Endothelial cell of umbilical vein (primary cell): Measurements from ENCODE around the gene HOXC9. TPM values are rescaled to one million over a fixed set of nuclear protein-coding genes. Genes with fewer than 3 reads are reported as not detected.

ENCODE experiments used
- BruUV-seq: library from RNA; stranded (reverse); fragments of 400-500 nt; replicated peaks from 2 replicates; lab custom pipeline; 2021; lab: Mats Ljungman, UMichigan
- CTCF ChIA-PET: fragments of 300-600, 350-600 bp; sonication (Branson Sonifier 250); formaldehyde crosslinking; loops from one replicate; lab custom pipeline; 2021; ENCODE audit warnings: antibody characterized with exemption, inconsistent platforms; lab: Charles Lee
- POLR2A ChIA-PET: fragments of 300-600, 350-600 bp; sonication (Branson Sonifier 250); formaldehyde crosslinking; loops from one replicate; lab custom pipeline; 2021; ENCODE audit warnings: antibody characterized with exemption, inconsistent platforms; lab: Charles Lee
- DNase-seq: peaks from one replicate; pipeline ENCODE4 v3.0.0-alpha.2; 2011; ENCODE audit warnings: low read depth, low spot score
- FAIRE-seq: peaks from 2 replicates; lab custom pipeline; 2011; peaks lifted over from hg19 to GRCh38; lab: Jason Lieb, UNC
- H2AFZ ChIP-seq: 2 replicates; pipeline ENCODE4 v1.6.0; 2012; ENCODE audit warnings: low read depth, low read length, control low read depth, inconsistent platforms
- H3K27ac ChIP-seq: 2 replicates; pipeline ENCODE4 v1.5.1; 2011; ENCODE audit warnings: low read depth, mild to moderate bottlenecking, control low read depth, low read length, moderate library complexity; ENCODE audit not compliant: insufficient read depth
- H3K27me3 ChIP-seq, 2 experiments: 2 replicates each; pipeline versions ENCODE4 v1.6.0 to v1.6.1; 2011; ENCODE audit warnings: low read length in 2 of 2, mixed read lengths in 1 of 2; ENCODE audit not compliant: control insufficient read depth in 2 of 2, insufficient read depth in 2 of 2
- H3K36me3 ChIP-seq, 2 experiments: 2 replicates in 1 of 2; 3 replicates in 1 of 2; pipeline ENCODE4 v1.5.1; 2011; ENCODE audit warnings: low read length in 2 of 2, mild to moderate bottlenecking in 1 of 2, moderate library complexity in 1 of 2; ENCODE audit not compliant: control insufficient read depth in 2 of 2, insufficient read depth in 2 of 2; ENCODE audit errors: extremely low read depth in 1 of 2
- H3K4me1 ChIP-seq: 3 replicates; pipeline ENCODE4 v1.5.1; 2011; ENCODE audit warnings: mild to moderate bottlenecking, low read length; ENCODE audit not compliant: control insufficient read depth, insufficient read depth; ENCODE audit errors: extremely low read depth
- H3K4me2 ChIP-seq: 2 replicates; pipeline ENCODE4 v1.6.1; 2011; ENCODE audit warnings: low read length, control low read depth, mixed read lengths; ENCODE audit not compliant: insufficient read depth
- H3K4me3 ChIP-seq, 3 experiments: fragments of 200-600 bp in 1 of 3; sonication (generic), shearing (Covaris generic) in 1 of 3; replicated peaks in 1 of 3; 2 replicates each; pipeline ENCODE4 v1.5.1; 2011 to 2016; ENCODE audit warnings: control low read depth in 3 of 3, low read length in 3 of 3, mild to moderate bottlenecking in 2 of 3, inconsistent platforms in 1 of 3, low read depth in 1 of 3, moderate library complexity in 1 of 3; ENCODE audit not compliant: insufficient read depth in 1 of 3
- H3K79me2 ChIP-seq: 2 replicates; pipeline ENCODE4 v1.6.0; 2012; ENCODE audit warnings: low read length, inconsistent platforms; ENCODE audit not compliant: control insufficient read depth, insufficient read depth
- H3K9ac ChIP-seq: replicated peaks from 2 replicates; pipeline ENCODE3; 2011; ENCODE audit warnings: low read length, control low read depth; ENCODE audit not compliant: insufficient read depth; ENCODE audit errors: extremely low read depth
- H3K9me1 ChIP-seq: replicated peaks from 3 replicates; pipeline ENCODE4 v1.6.0; 2011; ENCODE audit warnings: mild to moderate bottlenecking, low read length; ENCODE audit not compliant: control insufficient read depth, insufficient read depth; ENCODE audit errors: extremely low read depth
- H3K9me3 ChIP-seq: replicated peaks from 2 replicates; pipeline ENCODE4 v1.5.1; 2012; ENCODE audit warnings: low read length, inconsistent platforms; ENCODE audit not compliant: control insufficient read depth, insufficient read depth
- H4K20me1 ChIP-seq: replicated peaks from 2 replicates; pipeline ENCODE3; 2011; ENCODE audit warnings: mild to moderate bottlenecking, low read length; ENCODE audit not compliant: control insufficient read depth, insufficient read depth; ENCODE audit errors: extremely low read depth
- EZH2 ChIP-seq: IDR thresholded peaks from 2 replicates; pipeline ENCODE4 v1.6.1; 2012; ENCODE audit warnings: borderline replicate concordance, low read depth, mild to moderate bottlenecking, moderate library complexity, low read length, inconsistent platforms; ENCODE audit not compliant: severe bottlenecking
- FOS ChIP-seq: IDR thresholded peaks from 2 replicates; pipeline ENCODE4 v1.6.1; 2011; ENCODE audit warnings: mild to moderate bottlenecking, low read length, moderate library complexity, borderline replicate concordance; ENCODE audit not compliant: insufficient read depth
- GATA2 ChIP-seq: IDR thresholded peaks from 2 replicates; pipeline ENCODE4 v1.7.0; 2011; ENCODE audit warnings: low read depth, mild to moderate bottlenecking, moderate library complexity, mixed read lengths, low read length; ENCODE audit not compliant: insufficient read length, insufficient read depth
- MYC ChIP-seq: IDR thresholded peaks from one replicate; pipeline ENCODE4 v1.6.1; 2011; ENCODE audit warnings: mild to moderate bottlenecking, low read depth, low read length
- dilution Hi-C: fragments of 300-500 bp; cut with MboI; formaldehyde crosslinking; loops from one replicate; pipeline ENCODE4 v1.15.0; 2019; ENCODE audit warnings: low sequenced_read_pairs; ENCODE audit not compliant: extremely low pct_ligation_motif_present
- intact Hi-C: fragments of 100-400 bp; cut with micrococcal nuclease; formaldehyde crosslinking; loops from one replicate; pipeline ENCODE4 v1.10.0; 2022
- polyA plus RNA-seq, 4 experiments: library from polyadenylated mRNA; depleted of rRNA in 3 of 4; stranded (reverse) in 3 of 4; unstranded in 1 of 4; fragments of >200 nt; gene quantifications; 2 replicates each; pipeline versions ENCODE4 v1.2.1 to v1.2.3, GENCODE V29; 2011 to 2012; ENCODE audit warnings: missing spikeins in 1 of 4
- total RNA-seq: library from RNA; stranded (reverse); gene quantifications from 2 replicates; pipeline ENCODE4 v1.2.3, GENCODE V29; 2021
- TF ChIP-seq, protein P1 (sequence below): IDR thresholded peaks from 2 replicates; pipeline ENCODE4 v1.6.1; 2011; ENCODE audit not compliant: insufficient read depth, insufficient read length
- TF ChIP-seq, protein P2 (sequence below), 2 donors: IDR thresholded peaks; 1 replicate in 1 of 2; 2 replicates in 1 of 2; pipeline ENCODE4 v1.5.1; 2011; ENCODE audit warnings: low read length in 2 of 2, mild to moderate bottlenecking in 2 of 2, moderate library complexity in 2 of 2, control low read depth in 1 of 2, inconsistent platforms in 1 of 2, low read depth in 1 of 2; ENCODE audit not compliant: insufficient read depth in 1 of 2; ENCODE audit errors: extremely low read depth in 1 of 2

Gene HOXC9
- total and polyA plus RNA-seq, 2 donors (not counting 3 experiments of a cell fraction or from before 2014, with no cell fraction given) = 0.40 to 0.58 TPM

DNA sequence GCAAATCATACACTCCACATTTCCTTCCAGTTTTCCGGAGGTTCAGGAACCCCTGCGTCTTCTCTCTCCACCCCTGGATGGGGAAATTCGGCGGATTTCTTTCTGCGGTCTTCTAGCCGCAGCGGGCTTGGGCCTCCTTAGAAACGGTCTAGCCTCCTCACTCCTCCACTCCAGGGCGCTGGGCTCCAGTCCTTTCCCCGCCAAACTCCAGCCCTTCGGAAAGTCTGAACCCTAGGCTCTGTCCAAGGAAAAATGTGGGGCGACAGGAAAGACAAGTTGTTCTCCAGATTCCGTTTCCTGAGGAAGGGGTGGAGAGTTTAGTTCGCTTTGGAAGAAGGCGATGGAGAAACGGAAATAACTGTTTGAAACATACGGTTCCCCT lies 16.4 kb upstream of the HOXC9 start:
- no peak overlapping the region for H3K9ac ChIP-seq
- peak; percentile 78 for TF ChIP-seq EZH2
- no peak for TF ChIP-seq FOS
- no peak for TF ChIP-seq GATA2
- TF ChIP-seq MYC = no peak
- TF ChIP-seq, protein P1, sequence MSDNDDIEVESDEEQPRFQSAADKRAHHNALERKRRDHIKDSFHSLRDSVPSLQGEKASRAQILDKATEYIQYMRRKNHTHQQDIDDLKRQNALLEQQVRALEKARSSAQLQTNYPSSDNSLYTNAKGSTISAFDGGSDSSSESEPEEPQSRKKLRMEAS = no peak
- TF ChIP-seq, protein P2, sequence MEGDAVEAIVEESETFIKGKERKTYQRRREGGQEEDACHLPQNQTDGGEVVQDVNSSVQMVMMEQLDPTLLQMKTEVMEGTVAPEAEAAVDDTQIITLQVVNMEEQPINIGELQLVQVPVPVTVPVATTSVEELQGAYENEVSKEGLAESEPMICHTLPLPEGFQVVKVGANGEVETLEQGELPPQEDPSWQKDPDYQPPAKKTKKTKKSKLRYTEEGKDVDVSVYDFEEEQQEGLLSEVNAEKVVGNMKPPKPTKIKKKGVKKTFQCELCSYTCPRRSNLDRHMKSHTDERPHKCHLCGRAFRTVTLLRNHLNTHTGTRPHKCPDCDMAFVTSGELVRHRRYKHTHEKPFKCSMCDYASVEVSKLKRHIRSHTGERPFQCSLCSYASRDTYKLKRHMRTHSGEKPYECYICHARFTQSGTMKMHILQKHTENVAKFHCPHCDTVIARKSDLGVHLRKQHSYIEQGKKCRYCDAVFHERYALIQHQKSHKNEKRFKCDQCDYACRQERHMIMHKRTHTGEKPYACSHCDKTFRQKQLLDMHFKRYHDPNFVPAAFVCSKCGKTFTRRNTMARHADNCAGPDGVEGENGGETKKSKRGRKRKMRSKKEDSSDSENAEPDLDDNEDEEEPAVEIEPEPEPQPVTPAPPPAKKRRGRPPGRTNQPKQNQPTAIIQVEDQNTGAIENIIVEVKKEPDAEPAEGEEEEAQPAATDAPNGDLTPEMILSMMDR (IDR thresholded peaks at IDR 0.05; ENCODE audit: extremely low read depth in 1 of 2, insufficient read depth in 1 of 2, low read depth in 1 of 2, low read length in 2 of 2) = no peak
- peaks cover 87 to 92% of the 10 kb centered on the region in 2 experiments for H3K27me3 ChIP-seq
- ChIA-PET CTCF (interaction anchor here (3.2 to 3.9 kb wide), 2 partner anchors 218 to 224 kb away, joined by 34 to 44 read pairs; no protein-coding TSS in a partner anchor), POLR2A (no interaction called here)
- no peak overlapping the region for H3K27ac ChIP-seq
- H3K4me3 ChIP-seq = no peak overlapping the region
- intact Hi-C loops = no loop called here
- H3K36me3 ChIP-seq = no peaks in the 10 kb centered on the region
- no peaks in the 10 kb centered on the region for H4K20me1 ChIP-seq
- dilution Hi-C loops = no loop called here
- FAIRE-seq = no peak
- no peaks in the 10 kb centered on the region for H3K4me1 ChIP-seq
- DNase-seq = no peak
- BruUV-seq = no TSS peak
- H3K79me2 ChIP-seq = no peaks in the 10 kb centered on the region
- no peak overlapping the region for H3K4me2 ChIP-seq
- H3K9me3 ChIP-seq = no peaks in the 10 kb centered on the region
- H2AFZ ChIP-seq = no peak overlapping the region
- H3K9me1 ChIP-seq = no peaks in the 10 kb centered on the region
